GM21825 (cell line): Measurements from ENCODE around the gene ATP6V0E2.

ENCODE experiments used
- ATAC-seq: cut with Tn5 transposase; IDR thresholded peaks from one replicate; pipeline ENCODE4 v1.9.1; 2021; ENCODE audit warnings: mild to moderate bottlenecking, moderate library complexity; ENCODE audit not compliant: unreplicated experiment

Gene ATP6V0E2

DNA sequence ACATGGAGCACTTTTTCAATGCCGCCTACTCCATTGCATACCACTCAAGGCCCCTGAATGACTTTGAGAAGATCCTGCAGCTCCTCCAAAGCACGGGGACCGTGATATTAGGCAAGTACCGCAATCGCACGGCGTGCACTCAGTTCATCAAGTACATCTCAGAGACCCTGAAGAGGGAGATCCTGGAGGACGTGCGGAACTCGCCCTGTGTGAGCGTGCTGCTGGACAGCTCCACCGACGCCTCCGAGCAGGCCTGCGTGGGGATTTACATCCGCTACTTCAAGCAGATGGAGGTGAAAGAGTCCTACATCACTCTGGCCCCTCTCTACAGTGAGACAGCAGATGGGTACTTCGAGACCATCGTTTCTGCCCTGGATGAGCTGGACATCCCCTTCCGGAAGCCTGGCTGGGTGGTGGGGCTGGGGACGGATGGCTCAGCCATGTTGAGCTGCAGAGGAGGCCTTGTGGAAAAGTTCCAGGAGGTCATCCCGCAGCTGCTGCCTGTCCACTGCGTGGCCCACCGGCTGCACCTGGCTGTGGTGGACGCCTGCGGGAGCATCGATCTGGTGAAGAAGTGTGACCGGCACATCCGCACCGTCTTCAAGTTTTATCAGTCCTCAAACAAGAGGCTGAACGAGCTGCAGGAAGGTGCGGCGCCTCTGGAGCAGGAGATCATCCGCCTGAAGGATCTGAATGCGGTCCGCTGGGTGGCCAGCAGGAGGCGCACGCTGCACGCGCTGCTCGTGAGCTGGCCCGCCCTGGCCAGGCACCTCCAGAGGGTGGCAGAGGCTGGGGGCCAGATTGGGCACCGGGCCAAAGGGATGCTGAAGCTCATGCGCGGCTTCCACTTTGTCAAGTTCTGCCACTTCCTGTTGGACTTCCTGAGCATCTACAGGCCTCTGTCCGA, 12.7 kb upstream of the ATP6V0E2 start:
- no peak for ATAC-seq

DNA sequence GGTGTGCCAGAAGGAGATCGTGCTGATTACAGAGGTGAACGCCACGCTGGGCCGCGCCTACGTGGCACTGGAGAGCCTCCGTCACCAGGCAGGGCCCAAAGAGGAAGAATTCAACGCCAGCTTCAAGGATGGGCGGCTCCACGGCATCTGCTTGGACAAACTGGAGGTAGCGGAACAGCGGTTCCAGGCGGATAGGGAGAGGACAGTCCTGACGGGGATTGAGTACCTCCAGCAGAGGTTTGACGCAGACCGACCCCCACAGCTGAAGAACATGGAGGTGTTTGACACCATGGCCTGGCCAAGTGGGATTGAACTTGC, 12.1 kb upstream of the ATP6V0E2 start:
- no peak for ATAC-seq

DNA sequence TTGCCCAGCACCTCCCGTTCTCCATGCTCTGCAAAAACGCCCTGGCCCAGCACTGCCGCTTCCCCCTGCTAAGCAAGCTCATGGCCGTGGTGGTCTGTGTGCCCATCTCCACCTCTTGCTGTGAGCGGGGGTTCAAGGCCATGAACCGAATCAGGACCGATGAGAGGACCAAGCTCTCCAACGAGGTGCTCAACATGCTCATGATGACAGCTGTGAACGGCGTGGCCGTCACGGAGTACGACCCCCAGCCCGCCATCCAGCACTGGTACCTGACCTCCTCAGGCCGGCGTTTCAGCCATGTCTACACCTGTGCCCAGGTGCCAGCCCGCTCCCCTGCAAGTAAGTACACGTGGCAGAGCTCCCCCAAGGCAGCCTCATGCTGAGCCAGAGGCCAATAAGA, 11.6 kb upstream of the ATP6V0E2 start:
- no peak for ATAC-seq

DNA sequence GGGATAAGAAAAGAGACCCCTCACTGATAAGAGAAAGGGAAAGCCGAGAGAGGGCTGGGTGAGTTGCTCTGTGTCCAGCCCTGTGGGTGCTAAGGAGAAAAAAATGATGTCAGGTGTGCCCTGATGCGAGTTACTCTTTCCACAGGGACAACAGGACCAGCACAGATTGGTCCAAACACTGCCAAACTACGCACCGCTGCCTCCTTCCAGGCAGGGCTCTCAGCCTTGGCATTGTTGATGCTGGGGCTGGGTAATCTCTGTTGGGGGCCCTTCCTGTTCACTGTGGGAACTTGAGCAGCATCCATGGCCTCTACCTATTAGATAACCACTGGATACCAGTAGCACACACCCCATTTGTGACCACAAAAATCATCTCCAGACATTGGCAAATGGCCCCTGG, 10.3 kb upstream of the ATP6V0E2 start:
- no peak for ATAC-seq

DNA sequence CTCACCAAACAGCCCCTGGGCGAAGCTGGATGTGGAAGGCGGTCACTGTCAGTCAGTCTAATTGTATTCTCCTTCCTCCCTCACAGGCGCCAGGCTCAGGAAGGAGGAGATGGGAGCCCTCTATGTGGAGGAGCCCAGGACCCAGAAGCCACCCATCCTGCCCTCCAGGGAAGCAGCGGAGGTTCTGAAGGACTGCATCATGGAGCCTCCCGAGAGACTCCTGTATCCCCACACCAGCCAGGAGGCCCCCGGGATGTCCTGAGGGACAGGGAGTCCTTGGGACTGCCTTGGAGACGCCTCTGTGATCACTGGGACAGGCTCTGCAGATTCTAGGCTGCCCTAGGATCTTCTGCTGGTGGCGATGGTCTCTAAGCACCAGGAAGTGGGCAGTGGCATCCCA, 9.7 kb upstream of the ATP6V0E2 start:
- no peak for ATAC-seq

DNA sequence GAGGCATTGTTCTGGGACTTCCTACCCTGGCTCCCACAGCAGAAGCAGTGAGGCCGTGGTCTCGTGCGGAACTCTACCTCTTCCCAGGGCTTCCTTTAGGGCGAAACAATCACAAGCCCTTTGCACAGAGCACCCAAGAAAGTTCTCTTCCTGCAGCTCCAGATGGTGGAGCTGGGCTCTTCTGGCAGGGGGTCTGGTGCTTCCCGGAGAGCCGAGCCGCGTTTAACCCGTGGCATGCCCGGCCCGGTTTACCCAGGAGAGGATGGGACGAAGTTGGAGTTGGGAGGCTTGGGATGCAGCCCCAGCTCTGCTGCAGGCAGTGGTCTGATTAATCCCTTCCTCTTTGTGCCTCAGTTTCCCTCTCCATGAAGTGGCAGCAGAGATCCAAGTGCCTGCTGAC, 9.0 kb upstream of the ATP6V0E2 start:
- ATAC-seq = no peak

DNA sequence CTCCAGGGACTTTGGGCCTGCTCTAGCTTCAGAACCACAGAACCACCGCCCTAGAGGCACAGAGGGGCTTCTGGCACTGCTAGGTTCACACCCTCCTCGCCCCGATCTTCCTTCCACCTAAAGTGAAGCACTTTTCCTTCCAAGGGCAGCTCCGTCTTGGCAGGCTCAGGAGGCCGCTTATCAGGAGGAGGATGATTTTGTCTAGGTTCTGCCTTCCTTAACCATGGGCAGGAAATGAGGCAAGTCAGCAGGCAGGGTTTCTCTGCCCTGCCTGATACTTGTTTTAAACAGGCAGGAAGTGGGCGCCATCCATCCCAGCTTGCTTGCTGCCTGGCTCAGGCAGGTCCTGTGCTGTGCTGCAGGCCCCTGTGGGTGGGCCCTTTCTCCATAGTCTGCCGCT, 8.3 kb upstream of the ATP6V0E2 start:
- peak; percentile 51 for ATAC-seq

DNA sequence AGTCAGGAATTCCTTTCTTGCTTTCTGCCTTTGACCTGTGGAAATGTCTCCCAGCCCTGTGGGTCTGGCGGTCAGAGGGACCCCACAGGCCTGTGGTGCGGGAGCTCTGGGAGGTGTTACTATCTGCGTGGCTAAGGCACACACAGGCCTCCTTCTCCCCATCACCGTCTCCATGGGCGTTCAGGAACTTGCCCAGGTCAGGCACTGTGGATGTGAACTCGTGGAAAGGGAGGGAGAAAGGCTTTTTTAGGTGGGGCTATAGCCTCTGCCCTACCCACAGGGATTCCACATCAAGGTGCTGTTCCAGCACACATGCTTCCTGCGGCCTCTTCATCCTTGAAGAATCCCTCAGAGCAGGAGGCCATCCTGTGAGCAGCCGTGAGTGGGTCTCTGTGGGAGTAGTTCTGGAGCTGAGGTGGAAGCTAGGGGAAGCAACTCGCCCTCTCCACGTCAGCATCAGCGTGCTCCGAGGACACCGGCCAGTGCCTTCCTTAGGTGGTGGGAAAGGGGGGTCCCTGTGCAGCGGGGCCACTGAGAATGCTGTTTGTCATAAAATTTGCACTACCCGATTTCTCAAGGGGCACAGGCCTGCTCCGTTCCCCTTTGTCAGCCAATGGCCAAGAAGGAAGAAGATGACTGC, 7.5 kb upstream of the ATP6V0E2 start:
- ATAC-seq = no peak

DNA sequence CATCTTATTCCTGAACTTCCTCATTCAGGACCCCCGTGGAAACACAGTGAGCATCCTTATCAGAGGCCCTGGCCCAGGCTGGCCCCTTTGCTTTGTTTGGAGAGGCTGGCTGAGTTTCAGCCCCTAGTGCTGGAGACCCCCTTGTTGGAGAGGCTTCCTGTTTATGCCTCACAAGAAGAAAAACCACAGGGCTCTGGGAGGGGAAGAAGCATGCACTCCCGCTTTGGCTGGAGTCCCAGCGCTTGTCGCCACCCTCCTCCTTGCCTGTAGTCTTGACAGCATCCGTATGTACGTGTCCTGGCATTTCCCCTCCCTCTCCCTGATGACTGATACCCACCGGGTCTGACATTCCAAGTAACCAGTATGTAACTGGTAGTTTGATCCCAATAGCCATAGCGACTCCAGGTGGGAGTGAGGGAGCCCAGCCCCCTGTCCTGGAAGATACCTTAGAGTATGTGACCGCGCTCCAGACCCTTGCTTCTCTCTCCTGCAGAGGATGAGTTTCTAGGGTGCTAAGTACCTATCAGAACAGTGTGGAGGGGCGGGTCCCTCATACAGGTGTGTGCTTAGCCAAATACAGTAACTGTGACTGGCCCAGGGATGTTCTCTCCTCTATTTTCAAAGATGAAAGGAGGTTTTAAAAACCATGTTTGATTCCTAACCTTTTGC, 6.9 kb upstream of the ATP6V0E2 start:
- ATAC-seq = no peak

DNA sequence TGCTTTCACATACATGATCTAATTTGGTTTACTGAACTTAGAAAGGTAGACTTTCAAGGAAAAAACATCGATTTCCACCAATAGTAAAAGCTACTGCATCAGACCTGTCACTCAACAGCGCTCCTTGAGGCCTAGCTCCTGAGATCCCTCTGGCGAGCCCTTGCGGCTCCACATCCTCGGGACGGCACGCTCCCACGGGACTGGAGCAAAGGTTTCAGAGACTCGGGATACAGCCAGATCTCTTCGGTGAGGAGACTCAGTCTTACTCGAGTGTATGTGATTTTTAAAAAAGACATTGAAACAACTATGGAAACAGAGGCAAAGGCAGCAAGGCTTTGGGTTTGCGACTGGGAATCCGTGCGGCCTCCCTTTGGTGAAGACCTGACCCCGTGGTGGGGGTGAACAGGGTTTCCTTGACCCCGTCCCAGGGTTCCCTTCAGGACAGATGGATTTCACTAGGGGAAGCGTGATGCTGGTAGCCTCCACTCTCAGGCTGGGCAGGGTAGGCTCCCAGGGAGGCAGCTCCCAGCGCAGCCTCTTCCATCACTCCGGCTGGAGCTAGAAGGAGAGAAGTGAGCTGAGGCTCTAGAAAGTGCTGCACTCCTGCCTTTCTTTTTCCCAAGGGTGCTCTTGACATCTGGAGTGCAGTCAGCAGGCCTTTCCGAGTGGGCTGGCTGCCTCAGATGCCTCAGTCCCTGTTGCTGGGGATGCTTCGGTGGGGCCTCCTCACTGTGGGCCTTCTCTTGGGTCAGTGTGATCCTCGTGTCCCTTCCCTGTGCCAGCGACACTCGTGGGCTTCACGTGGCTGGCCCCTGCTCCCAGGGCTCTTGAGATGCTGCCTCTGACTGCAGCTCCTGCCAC, 5.8 kb upstream of the ATP6V0E2 start:
- no peak for ATAC-seq

DNA sequence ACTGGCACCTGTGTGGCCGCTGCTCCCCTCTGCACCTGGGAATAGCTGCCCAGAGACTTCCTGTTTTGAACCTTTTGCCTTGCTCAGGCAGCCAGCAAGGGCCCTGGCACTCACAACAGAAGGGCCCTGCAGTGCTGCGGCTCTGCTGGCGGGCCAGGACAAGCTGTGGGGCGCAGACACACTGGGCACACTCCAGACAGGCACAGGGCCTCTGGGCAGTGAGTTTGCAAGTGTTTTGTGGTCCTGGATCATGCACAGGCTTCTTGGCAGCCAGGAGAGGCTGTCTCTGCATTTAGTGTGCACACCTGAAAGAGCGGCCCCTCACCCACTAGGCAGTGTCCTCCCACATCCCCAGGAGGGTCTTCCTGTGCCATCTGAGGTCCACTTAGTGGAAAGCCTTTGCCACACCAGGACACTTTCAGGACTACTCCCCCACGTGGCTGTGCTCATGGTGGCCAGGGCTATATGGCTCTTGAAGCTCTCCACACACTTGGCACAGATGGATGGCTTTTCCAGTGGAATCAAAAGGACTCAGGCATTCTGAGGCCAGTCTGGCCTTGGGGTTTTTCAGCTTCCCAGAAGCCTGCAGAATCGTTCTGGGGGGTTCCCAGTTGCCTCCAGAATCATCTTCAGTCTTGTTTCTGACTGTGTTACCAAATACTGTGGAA, 5.0 kb upstream of the ATP6V0E2 start:
- ATAC-seq = no peak

DNA sequence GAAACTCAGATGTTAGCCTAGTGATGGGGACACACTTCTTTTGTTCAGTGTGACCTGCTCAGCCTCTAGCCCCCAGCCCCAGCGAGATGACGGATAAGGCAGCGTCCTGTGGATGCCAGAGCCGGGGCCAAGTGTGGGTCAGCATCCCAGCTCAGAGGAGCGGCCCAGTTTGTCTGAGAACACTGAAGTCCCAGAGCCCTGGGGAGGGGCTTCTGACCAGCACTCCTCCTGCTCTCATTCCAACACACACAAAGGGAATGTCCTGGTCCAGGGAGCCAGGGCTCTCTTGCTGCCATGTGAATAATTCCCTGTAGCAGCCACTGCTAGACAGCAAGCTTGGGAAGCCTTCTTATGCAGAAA, 4.5 kb upstream of the ATP6V0E2 start:
- no peak for ATAC-seq

DNA sequence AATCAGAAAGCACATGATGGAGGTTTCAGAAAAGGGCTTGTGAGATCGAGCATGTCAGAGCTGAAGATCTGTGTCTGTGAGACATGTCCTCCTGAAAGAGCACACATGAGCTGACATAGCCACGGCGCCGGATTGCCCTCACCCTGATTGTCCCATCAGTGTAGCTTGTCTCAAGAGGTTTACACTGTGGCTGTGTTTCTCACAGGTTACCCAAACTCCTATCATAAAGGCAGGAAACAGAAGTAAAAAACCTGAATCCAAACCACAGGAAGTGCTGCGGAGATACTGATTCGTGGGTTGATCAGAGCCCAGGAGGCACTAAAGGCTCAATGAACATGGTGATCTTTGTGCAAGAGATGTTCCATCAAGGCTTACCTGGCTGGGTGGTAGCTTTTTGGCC, 3.9 kb upstream of the ATP6V0E2 start:
- no peak for ATAC-seq

DNA sequence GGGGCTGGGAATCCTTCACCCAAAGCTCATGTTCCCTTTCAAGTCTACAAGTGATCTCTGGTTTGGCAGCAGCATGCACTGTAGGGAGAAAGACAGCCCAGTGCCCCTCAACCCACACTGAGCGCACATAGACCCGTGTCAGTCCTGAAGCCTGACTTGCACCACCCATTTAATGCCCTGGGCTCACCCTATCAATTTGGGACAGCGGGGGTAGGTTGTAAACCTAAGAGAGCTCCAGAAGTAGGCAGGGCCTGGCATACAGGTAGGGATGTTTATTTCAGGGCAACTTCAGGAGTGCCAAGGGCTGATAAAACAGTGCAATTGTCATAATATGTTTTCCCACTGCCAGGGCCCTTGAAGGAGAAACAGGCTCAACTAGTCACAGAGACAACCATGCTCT, 3.5 kb upstream of the ATP6V0E2 start:
- ATAC-seq = no peak

DNA sequence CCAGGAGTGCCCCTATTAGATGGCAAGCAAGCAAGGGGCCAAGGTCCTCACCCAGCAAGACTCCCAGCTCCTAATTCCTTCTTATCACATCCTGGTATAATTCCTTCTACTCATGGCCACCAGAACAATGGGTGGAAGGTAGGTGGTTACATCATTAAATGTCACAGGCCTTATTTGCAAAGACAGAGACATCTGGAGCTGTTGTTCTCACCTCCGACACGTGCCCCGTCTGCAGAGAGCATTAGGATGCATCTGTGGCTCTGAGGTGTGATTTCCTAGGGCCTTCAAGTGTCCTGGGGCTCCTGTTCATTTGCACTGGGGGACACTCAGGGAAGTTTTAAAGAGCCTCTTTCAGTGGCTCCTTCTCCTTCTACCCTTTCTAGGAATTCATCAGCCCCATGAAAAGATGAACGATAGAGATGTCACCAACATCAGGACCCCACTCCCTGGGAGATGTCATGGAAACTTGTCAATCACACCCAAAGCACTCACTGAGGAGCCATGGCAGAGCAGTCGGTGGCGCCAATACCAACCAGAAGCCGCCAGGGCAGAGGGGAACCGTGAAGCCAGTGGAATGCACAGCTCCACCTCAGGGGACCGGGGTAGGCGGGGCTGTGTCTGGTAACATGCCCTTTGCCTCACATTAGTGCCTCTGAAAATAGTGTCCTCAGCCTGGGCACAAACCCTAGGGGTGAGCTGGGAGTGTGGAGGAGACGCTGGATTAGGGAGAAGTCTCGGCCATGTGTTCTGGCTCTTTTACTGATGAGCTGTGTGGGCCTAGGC, 2.9 kb upstream of the ATP6V0E2 start:
- ATAC-seq = no peak

DNA sequence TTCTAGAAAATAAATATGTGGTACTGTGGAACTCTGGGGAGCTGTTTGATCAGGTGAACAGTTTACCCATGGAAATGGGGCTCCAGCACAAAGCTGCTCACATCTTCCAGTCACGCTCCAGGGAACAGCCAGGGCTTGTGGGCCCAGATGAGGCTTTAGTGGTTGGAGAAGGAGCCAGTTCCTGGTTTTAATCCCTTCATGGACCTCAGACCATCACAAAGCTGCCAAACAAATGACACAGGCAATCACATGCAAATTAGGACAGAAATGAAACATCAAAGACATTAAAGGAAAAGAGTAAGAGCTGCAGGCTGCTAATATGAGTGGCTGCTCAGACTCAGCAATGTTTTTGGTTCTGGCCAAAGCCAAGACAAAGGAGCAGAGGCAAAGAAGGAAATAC, 2.2 kb upstream of the ATP6V0E2 start:
- no peak for ATAC-seq

DNA sequence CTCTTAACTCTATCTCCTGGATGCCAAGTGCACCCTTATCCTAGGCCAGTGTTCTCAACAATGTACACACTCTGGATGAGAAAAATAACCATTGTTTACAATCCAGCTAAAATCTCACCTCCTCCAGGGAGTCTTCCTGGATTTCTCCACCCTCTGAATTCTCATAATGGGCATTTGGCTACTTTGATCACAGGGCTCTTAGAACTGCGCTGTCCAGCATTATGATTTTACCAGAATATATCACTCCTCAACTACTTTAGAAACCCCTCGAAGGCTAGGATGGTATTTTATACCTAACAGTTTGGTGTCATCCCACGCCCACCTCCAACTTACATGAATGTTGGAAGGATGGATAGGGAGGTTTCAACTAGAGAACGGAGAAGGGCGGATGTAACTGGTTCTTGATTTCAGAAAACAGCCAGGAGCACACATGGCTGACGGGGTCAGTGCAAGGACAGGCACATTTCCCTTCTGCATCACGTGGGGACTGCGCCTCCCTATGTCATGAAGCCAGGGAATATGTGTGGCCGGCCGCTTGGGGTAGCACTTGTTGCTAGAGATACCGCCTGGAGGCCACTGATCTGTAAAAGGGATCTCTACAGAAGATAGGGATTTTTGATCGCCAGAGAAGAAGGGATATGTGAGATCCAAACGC, 1.2 kb upstream of the ATP6V0E2 start:
- ATAC-seq = no peak

DNA sequence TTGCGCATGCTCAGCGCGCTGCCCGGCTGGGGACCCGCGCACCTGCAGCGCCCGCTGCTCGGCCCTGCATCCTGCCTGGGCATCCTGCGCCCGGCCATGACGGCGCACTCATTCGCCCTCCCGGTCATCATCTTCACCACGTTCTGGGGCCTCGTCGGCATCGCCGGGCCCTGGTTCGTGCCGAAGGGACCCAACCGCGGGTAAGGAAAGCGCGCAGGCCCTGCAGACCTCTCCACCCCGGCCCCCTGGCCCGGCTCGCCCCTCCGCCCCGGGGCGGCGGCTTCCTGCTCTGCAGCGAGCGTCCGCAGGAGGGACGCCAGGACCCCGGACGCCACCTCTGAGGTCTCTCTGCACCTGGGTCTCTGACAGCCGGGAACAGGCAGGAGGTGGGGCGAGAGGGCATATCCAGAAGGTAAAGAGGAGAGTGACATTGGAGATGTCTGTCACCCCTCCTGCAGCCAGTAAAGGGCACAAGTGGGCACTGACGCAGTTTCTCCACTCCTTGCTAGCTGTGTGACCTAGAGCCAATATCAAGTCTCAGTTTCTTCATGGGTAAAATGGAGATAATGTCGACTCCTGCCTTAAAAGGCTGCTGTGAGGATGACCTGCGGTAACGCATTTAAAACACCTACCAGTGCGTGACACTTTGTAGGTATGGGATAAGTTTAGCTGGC, 338 bp downstream of the ATP6V0E2 start:
- peak; percentile 19 for ATAC-seq

DNA sequence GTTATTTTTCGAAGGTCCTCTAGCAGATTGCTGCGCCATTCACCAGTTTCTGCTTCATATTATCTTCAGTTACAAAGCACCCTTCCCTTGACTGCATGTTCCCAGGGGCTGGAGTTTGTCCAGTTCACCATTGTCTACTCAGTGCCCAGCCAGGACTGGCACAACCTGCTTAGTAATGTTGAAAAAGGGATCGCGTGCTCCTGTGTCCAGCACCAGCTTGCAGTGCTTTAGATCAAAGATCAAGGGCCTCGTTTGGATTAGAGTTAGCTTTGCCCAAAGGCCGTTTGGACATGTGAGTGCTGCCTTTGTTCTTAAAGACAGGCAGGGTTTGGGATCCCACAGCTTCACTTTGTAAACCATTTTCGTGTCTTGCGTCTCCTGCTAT, 867 bp downstream of the ATP6V0E2 start:
- ATAC-seq = no peak
